SJCRH30 (cell line): ENCODE results near the gene MAN2B1. TPM values are rescaled to one million over a fixed set of nuclear protein-coding genes. Genes with fewer than 3 reads are reported as not detected.

ENCODE experiments used
- DNase-seq, 2 experiments: peaks; one replicate each; pipeline ENCODE4 v3.0.0-alpha.2; 2015 to 2020
- H3K27ac ChIP-seq: fragments of 250-450 bp; sonication (Bioruptor Pico); 2 replicates; pipeline ENCODE4 v1.5.1; 2020; ENCODE audit warnings: mild to moderate bottlenecking, moderate library complexity
- H3K27me3 ChIP-seq: fragments of 250-450 bp; sonication (Bioruptor Pico); 2 replicates; pipeline ENCODE4 v1.5.1; 2020; ENCODE audit warnings: mild to moderate bottlenecking, moderate library complexity
- H3K36me3 ChIP-seq: fragments of 250-450 bp; sonication (Bioruptor Pico); 2 replicates; pipeline ENCODE4 v1.5.1; 2020; ENCODE audit warnings: mild to moderate bottlenecking, moderate library complexity
- H3K4me1 ChIP-seq: fragments of 250-450 bp; sonication (Bioruptor Pico); 2 replicates; pipeline ENCODE4 v1.5.1; 2020; ENCODE audit warnings: mild to moderate bottlenecking, moderate library complexity
- H3K4me3 ChIP-seq: fragments of 250-450 bp; sonication (Bioruptor Pico); 2 replicates; pipeline ENCODE4 v1.5.1; 2020; ENCODE audit warnings: mild to moderate bottlenecking, moderate library complexity
- H3K9me3 ChIP-seq: fragments of 250-450 bp; sonication (Bioruptor Pico); replicated peaks from 2 replicates; pipeline ENCODE4 v1.5.1; 2020; ENCODE audit warnings: mild to moderate bottlenecking, moderate library complexity
- total RNA-seq: library from RNA; depleted of rRNA; stranded (reverse); fragments of >200 nt; shearing (Covaris generic); gene quantifications from 2 replicates; pipeline ENCODE4 v1.2.3, GENCODE V29; 2014

Gene MAN2B1
- total RNA-seq, 1 experiment from 2014 or later: 34.6 TPM

GRCh38 chr19:12676928-12677327 lies 10.4 kb upstream of the MAN2B1 start:
- H3K27me3 ChIP-seq: no peaks in the 10 kb centered on the region
- no peak overlapping the region for H3K4me3 ChIP-seq
- H3K4me1 ChIP-seq: no peaks in the 10 kb centered on the region
- H3K9me3 ChIP-seq: no peaks in the 10 kb centered on the region
- DNase-seq: no peak
- no peak overlapping the region for H3K27ac ChIP-seq
- H3K36me3 ChIP-seq: peaks cover 65% of the 10 kb centered on the region

DNA sequence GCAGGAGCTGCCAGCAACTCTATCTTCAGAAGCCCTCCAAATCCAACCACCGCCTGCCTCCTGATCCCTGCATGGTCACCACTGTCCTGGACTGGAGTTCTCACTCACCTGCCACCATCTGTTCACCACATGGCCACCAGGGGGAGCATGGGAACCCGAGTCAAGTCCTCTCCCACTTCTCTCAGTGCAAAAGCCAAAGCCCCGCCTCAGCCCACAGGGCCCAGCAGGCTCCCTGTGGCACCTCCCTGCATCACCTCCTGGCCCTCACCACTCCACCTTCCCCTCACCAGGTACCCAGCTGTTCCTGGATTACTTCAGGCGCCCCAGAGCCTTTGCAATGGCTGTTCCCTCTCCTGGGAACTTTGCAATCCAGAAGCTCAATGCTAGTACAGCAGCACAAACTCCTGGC lies 9.8 kb upstream of the MAN2B1 start:
- Histone ChIP-seq H3K36me3 (peaks cover 70% of the 10 kb centered on the region), H3K27me3 (no peaks in the 10 kb centered on the region), H3K9me3 (no peaks in the 10 kb centered on the region), H3K27ac (no peak overlapping the region), H3K4me3 (no peak overlapping the region), H3K4me1 (no peaks in the 10 kb centered on the region)
- DNase-seq: peak; percentile 94 to 96

DNA sequence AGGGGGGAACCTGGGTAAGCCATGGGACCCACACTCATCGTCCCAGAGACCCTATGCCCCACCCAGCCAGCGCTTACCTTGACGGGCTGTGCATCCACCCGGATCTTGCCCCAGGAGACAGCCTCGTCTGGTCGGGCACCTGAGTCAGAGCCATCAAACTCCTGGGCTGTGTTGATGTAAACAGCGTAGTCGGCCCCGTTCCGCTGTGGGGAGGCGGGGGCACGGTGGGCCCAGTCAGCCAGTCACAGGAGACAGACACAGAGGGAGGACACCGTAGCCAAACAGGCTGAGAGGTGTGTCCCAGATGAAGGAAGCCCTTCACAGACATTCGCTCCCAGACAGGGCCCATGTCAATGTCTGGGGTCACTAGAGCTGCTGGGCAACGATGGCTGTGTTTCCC lies 9.4 kb upstream of the MAN2B1 start:
- Histone ChIP-seq H3K4me3 (no peak overlapping the region), H3K27ac (no peak overlapping the region), H3K4me1 (no peaks in the 10 kb centered on the region), H3K36me3 (peaks cover 71% of the 10 kb centered on the region), H3K9me3 (no peaks in the 10 kb centered on the region), H3K27me3 (no peaks in the 10 kb centered on the region)
- peak in 1 of 2 experiments; percentile 26 for DNase-seq

GRCh38 chr19:12675399-12675798 lies 8.9 kb upstream of the MAN2B1 start:
- no peak overlapping the region for H3K4me3 ChIP-seq
- no peak for DNase-seq
- no peak overlapping the region for H3K27ac ChIP-seq
- no peaks in the 10 kb centered on the region; the same call in 1 of the 2 replicates for H3K4me1 ChIP-seq
- no peaks in the 10 kb centered on the region for H3K9me3 ChIP-seq
- peaks cover 71% of the 10 kb centered on the region for H3K36me3 ChIP-seq
- H3K27me3 ChIP-seq: no peaks in the 10 kb centered on the region

DNA sequence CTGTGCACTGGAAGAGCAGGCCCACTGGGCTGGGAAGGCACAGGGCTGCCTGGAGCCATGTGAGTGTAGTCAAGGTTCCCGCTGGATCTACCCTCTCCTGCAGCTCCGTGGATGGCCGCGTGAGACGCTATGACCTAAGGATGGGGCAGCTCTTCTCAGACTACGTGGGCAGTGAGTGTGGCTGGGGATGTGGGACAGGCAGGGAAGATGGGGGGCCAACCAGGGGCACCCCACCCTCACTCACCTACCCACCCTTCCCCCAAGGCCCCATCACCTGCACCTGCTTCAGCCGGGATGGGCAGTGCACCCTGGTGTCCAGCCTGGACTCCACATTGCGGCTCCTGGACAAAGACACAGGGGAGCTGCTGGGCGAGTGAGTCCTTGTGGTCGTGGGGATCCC lies 6.2 kb upstream of the MAN2B1 start:
- no peaks in the 10 kb centered on the region for H3K9me3 ChIP-seq
- H3K4me3 ChIP-seq: no peak overlapping the region
- no peak overlapping the region for H3K27ac ChIP-seq
- no peaks in the 10 kb centered on the region for H3K27me3 ChIP-seq
- H3K36me3 ChIP-seq: peaks cover 50% of the 10 kb centered on the region
- no peaks in the 10 kb centered on the region; the same call in 1 of the 2 replicates for H3K4me1 ChIP-seq
- DNase-seq: no peak

GRCh38 chr19:12670159-12670928 lies 3.8 kb upstream of the MAN2B1 start:
- DNase-seq: no peak
- Histone ChIP-seq H3K4me3 (peak overlapping the region; percentile 86), H3K27me3 (no peaks in the 10 kb centered on the region), H3K4me1 (no peaks in the 10 kb centered on the region; the same call in 1 of the 2 replicates), H3K27ac (peak overlapping the region; percentile 87; the same call in 1 of the 2 replicates), H3K9me3 (no peaks in the 10 kb centered on the region), H3K36me3 (peaks cover 26% of the 10 kb centered on the region)

GRCh38 chr19:12669270-12670158 lies 3.0 kb upstream of the MAN2B1 start:
- Histone ChIP-seq H3K4me1 (no peaks in the 10 kb centered on the region; the same call in 1 of the 2 replicates), H3K9me3 (no peaks in the 10 kb centered on the region), H3K36me3 (peaks cover 18% of the 10 kb centered on the region), H3K27me3 (no peaks in the 10 kb centered on the region), H3K27ac (peak overlapping the region; percentile 87), H3K4me3 (peak overlapping the region; percentile 86)
- DNase-seq: peak; percentile 83 to 92

GRCh38 chr19:12668932-12669269 lies 2.4 kb upstream of the MAN2B1 start:
- peak overlapping the region; percentile 87 for H3K27ac ChIP-seq
- peak; percentile 56 to 58 for DNase-seq
- no peaks in the 10 kb centered on the region; the same call in 1 of the 2 replicates for H3K4me1 ChIP-seq
- H3K36me3 ChIP-seq: peaks cover 14% of the 10 kb centered on the region
- H3K9me3 ChIP-seq: no peaks in the 10 kb centered on the region
- H3K27me3 ChIP-seq: no peaks in the 10 kb centered on the region
- peak overlapping the region; percentile 86 for H3K4me3 ChIP-seq

DNA sequence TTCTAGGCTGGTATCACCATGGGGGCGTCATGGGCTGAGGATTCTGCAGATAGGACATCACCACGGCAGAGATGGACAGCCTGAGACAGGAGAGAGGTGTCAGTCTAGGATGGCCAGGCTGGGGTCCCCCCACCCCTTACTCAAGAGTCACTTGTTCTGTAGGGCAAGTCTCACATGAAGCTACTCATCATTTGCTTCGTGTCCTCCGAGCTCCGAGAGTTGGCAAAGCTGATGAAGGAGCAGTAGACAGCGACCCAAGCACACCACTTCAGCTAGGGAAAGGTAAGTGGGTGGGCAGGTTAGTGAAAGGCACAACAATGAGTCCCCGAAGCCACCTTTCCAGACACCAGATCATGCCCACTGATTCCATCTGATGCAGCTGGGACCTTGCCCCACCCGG lies 1.8 kb upstream of the MAN2B1 start:
- no peaks in the 10 kb centered on the region; the same call in 1 of the 2 replicates for H3K4me1 ChIP-seq
- H3K36me3 ChIP-seq: peaks cover 17% of the 10 kb centered on the region
- no peaks in the 10 kb centered on the region for H3K27me3 ChIP-seq
- H3K4me3 ChIP-seq: peak overlapping the region; percentile 86
- no peak overlapping the region for H3K27ac ChIP-seq
- DNase-seq: no peak
- no peaks in the 10 kb centered on the region for H3K9me3 ChIP-seq

DNA sequence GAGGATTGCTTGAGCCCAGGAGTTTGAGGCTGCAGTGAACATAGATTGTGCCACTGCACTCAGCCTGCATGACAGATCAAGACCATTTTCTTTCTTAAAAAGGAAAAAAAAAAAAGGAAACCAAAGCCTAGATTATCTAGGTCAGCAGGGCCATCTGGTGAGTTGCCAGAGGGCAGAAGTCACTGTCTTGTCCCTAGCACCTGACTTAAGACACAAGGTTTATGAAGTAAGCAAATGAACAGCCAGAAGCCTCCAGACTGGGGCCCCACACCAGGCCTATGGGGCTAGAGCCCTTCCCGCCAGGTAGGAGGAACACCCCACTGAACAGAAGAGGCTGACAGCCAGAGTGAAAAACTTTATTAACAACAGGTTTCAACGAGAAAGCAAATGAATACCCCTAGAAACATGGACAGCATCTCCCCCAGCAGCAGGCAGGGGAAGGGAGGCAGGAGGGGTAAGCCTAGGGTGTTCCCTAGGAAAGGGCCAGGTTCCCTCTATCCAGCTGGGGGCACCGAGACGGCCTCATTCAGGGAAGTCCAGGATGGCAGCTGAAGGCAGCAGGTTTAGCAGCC lies 1.3 kb upstream of the MAN2B1 start:
- peaks cover 20% of the 10 kb centered on the region for H3K36me3 ChIP-seq
- no peaks in the 10 kb centered on the region for H3K9me3 ChIP-seq
- DNase-seq: no peak
- H3K27ac ChIP-seq: no peak overlapping the region
- H3K4me1 ChIP-seq: no peaks in the 10 kb centered on the region; the same call in 1 of the 2 replicates
- no peaks in the 10 kb centered on the region for H3K27me3 ChIP-seq
- H3K4me3 ChIP-seq: no peak overlapping the region

DNA sequence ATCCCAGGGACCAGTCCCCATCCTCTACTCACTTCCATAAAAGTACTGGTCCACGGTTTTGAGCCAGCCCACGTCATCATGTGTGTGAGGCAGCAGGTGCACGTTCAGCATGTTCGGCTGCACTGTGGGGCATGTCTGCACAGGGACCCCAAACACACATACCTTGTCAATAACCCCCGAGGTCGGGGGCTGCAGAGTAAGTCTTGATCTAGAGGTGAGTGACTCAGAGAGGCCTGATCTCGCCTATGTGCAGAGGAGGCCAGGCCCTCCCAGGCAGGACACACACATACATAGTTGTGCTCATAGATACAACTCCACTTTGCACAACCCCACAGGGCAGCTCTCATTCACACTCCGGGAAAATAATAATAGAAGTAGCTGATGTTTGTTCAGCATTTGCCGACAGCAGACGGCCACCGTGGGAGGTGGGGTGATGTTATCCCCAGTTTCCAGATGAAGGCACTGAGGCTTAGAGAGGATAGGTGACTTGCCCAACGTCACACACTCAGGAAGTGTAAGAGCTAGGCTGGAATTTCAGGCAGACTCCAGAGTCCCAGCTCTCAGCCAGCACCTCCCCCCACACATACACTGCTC lies 774 bp downstream of the MAN2B1 start:
- DNase-seq: no peak
- H3K9me3 ChIP-seq: no peaks in the 10 kb centered on the region
- H3K27ac ChIP-seq: no peak overlapping the region
- no peaks in the 10 kb centered on the region; the same call in 1 of the 2 replicates for H3K4me1 ChIP-seq
- H3K4me3 ChIP-seq: peak overlapping the region; percentile 86
- peaks cover 26% of the 10 kb centered on the region for H3K36me3 ChIP-seq
- H3K27me3 ChIP-seq: no peaks in the 10 kb centered on the region

GRCh38 chr19:12665281-12665573 lies 1.3 kb downstream of the MAN2B1 start:
- DNase-seq: no peak
- Histone ChIP-seq H3K9me3 (no peaks in the 10 kb centered on the region), H3K27ac (no peak overlapping the region), H3K4me3 (no peak overlapping the region), H3K27me3 (no peaks in the 10 kb centered on the region), H3K36me3 (peaks cover 28% of the 10 kb centered on the region), H3K4me1 (no peaks in the 10 kb centered on the region; the same call in 1 of the 2 replicates)

- peaks cover 30% of the 10 kb centered on the region for H3K36me3 ChIP-seq
Measured at GRCh38 chr19:12664406-12665280, 1.9 kb downstream of the MAN2B1 start.

GRCh38 chr19:12660980-12661379 lies 5.6 kb downstream of the MAN2B1 start:
- H3K36me3 ChIP-seq: peaks cover 51% of the 10 kb centered on the region
- no peak for DNase-seq
- H3K4me3 ChIP-seq: no peak overlapping the region
- H3K27me3 ChIP-seq: no peaks in the 10 kb centered on the region
- no peak overlapping the region for H3K27ac ChIP-seq
- H3K9me3 ChIP-seq: no peaks in the 10 kb centered on the region; the same call in 1 of the 2 replicates
- H3K4me1 ChIP-seq: no peaks in the 10 kb centered on the region

More at GRCh38 chr19:12664406-12665280, 1.9 kb downstream of the MAN2B1 start:
- DNase-seq: peak; percentile 49 to 52
- Histone ChIP-seq H3K4me1 (no peaks in the 10 kb centered on the region), H3K9me3 (no peaks in the 10 kb centered on the region), H3K27ac (no peak overlapping the region), H3K4me3 (no peak overlapping the region), H3K27me3 (no peaks in the 10 kb centered on the region)
